Bronchial epithelial cell (primary cell): Measurements from ENCODE around the gene LSAMP. TPM values are rescaled to one million over a fixed set of nuclear protein-coding genes. Genes with fewer than 3 reads are reported as not detected.

ENCODE experiments used
- DNase-seq: peaks from one replicate; pipeline ENCODE4 v3.0.0-alpha.2; 2010; ENCODE audit warnings: low read depth
- FAIRE-seq: peaks from 2 replicates; lab custom pipeline; 2011; peaks lifted over from hg19 to GRCh38; lab: Jason Lieb, UNC
- H3K27me3 ChIP-seq: 2 replicates; pipeline ENCODE4 v1.5.1; 2011; ENCODE audit warnings: low read length; ENCODE audit not compliant: control insufficient read depth, insufficient read depth
- H3K36me3 ChIP-seq: 2 replicates; pipeline ENCODE4 v1.5.1; 2011; ENCODE audit warnings: low read length; ENCODE audit not compliant: control insufficient read depth, insufficient read depth
- H3K4me3 ChIP-seq: 2 replicates; pipeline ENCODE4 v1.5.1; 2011; ENCODE audit warnings: mild to moderate bottlenecking, low read depth, low read length, control low read depth
- total RNA-seq: library from RNA; depleted of rRNA; stranded (reverse); fragments of >200 nt; gene quantifications from 2 replicates; pipeline ENCODE4 v1.2.1, GENCODE V29; 2014
- TF ChIP-seq, protein P1 (sequence below): IDR thresholded peaks from 2 replicates; pipeline ENCODE4 v1.5.1; 2011; ENCODE audit warnings: mild to moderate bottlenecking, moderate library complexity, low read length, control low read depth, inconsistent platforms; ENCODE audit not compliant: insufficient read depth, severe bottlenecking

LSAMP gene
- total RNA-seq, 1 donor from 2014 or later = 0.26 TPM

DNA sequence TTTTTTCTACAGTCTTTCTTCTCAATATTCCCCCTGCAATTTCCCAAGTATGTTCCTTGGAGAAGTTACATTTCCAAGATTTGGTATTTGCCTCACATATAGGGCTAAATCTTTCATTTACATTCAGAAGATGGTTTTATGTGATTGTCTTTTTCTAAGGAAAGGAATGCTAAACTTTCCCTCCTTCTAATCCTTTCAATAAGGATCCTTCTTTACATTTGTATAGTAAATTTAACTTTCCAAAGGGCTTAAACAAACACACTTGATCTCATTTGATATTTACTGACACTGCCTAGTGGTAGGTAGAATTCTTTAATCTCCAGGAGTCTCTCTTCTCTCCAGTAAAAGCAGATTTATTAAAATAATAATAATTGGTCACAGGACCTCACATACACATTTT, 185.3 kb downstream of the LSAMP start:
- Histone ChIP-seq H3K36me3 (no peaks in the 10 kb centered on the region), H3K27me3 (no peaks in the 10 kb centered on the region), H3K4me3 (no peak overlapping the region)
- no peak for DNase-seq
- TF ChIP-seq, protein P1, sequence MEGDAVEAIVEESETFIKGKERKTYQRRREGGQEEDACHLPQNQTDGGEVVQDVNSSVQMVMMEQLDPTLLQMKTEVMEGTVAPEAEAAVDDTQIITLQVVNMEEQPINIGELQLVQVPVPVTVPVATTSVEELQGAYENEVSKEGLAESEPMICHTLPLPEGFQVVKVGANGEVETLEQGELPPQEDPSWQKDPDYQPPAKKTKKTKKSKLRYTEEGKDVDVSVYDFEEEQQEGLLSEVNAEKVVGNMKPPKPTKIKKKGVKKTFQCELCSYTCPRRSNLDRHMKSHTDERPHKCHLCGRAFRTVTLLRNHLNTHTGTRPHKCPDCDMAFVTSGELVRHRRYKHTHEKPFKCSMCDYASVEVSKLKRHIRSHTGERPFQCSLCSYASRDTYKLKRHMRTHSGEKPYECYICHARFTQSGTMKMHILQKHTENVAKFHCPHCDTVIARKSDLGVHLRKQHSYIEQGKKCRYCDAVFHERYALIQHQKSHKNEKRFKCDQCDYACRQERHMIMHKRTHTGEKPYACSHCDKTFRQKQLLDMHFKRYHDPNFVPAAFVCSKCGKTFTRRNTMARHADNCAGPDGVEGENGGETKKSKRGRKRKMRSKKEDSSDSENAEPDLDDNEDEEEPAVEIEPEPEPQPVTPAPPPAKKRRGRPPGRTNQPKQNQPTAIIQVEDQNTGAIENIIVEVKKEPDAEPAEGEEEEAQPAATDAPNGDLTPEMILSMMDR = no peak
- no peak for FAIRE-seq

DNA sequence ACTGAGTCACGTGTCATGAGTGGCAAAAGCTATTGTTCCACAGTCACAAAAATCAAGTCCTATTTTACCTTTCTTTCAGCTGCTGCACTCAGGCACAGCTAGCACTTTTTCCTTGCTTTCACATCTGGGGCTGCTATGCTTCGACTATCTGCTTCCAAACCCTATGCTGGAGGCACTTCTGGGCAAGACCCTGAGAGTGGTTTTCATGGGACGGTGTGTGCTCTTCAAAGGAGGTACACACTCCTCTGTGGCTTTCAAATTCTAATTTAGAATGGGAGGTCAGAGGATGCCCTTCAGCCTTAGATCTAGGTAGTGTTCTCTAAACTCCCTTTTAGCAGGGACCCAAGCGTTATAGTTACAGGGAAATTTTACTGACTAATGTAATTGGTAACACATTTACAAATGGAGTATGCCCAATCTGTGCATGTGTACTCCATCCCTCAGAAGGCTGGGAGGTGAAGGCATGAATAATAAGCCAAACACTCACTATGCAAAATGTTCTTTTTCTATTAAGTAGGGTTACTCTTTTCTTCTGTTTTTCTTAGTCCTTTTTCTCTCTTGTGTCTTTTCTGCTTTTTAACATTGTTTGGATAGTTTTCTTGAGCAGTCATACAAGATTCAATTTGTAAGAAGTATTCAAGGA, 188.3 kb downstream of the LSAMP start:
- DNase-seq (no peak), FAIRE-seq (no peak)
- H3K27me3 ChIP-seq = no peaks in the 10 kb centered on the region
- H3K36me3 ChIP-seq = no peaks in the 10 kb centered on the region
- TF ChIP-seq, protein P1 = no peak
- no peak overlapping the region for H3K4me3 ChIP-seq

DNA sequence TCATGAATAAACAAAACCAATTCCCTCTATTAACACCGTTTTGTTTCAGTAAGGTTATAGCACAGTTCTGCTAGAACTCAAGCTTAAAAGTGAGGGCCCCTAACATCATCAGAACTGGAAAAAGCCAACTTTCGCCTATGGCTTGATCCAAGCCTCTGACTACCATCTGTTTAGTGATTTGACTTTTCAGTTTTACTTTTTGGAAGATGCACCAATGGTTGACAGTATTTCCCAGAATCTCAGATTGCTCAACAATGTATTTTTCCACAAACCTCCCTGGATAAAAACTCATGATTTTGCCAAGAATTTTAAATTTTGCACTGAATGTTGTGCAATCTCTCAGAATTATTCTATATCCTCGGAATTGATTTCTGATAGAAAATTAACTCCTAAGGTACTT, 190.7 kb downstream of the LSAMP start:
- H3K27me3 ChIP-seq = no peaks in the 10 kb centered on the region
- DNase-seq (no peak), FAIRE-seq (no peak)
- no peak overlapping the region for H3K4me3 ChIP-seq
- TF ChIP-seq, protein P1 = no peak
- H3K36me3 ChIP-seq = no peaks in the 10 kb centered on the region

DNA sequence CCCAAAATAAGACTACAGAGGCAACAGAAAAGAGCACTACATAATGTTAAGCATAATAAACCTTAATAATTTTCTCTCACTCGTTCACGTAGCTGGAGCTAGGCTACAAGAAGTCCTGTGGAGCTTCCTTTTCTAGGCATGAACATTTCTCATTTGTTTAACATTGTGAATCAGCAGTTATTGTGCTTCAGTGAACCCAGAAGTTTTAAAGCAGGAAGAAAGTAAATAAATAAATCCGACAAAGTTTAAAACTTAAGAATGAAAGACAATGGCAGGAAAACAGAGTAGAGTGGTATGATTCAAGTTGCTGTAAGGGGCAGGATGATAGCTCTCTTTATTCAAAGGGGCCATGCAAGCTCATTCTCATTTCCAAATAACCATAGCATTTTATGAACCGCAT, 191.8 kb downstream of the LSAMP start:
- DNase-seq = no peak
- no peak overlapping the region for H3K4me3 ChIP-seq
- no peaks in the 10 kb centered on the region for H3K36me3 ChIP-seq
- no peaks in the 10 kb centered on the region for H3K27me3 ChIP-seq
- no peak for FAIRE-seq
- TF ChIP-seq, protein P1 = no peak

DNA sequence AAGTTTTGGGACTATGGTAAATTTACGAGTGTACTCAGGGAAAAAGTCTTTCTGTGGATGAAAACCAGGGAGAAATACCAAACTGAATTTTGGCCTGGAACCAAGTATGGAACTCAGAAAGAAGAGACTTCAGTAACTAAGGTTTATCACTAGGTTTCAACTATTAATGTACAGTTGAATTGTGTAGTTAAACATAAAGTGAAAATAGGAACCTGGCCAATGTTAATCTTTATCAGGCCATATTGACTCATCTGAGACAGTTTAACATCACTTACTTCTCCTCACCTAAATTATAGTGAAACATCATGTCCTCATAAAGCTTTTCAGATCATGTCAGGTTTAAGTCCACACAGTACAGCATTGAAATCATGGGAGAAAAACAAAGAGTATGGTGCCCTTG, 197.7 kb downstream of the LSAMP start:
- no peak for DNase-seq
- FAIRE-seq = no peak
- no peak overlapping the region for H3K4me3 ChIP-seq
- H3K36me3 ChIP-seq = no peaks in the 10 kb centered on the region
- H3K27me3 ChIP-seq = no peaks in the 10 kb centered on the region
- TF ChIP-seq, protein P1 = no peak
